Measurements from ENCODE around the gene ZFP91.

DNA sequence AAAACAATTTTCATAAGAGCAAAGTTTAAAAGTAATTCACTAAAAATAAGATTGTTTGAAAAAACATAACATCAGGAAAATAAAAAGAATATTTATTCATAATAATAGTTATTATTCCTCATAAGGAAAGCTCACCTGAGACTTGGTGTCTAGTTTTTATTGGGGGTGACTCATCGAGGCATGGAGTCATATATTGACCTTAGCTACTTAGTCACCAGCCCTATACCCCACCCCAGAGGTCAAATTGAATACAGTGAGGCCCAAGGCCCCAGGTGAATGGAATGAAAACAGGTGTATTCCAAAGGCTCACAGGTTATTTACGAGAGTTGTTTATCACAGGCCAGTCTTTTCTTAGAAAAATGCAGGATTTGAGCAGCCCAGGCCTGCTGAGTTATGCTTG is 80.5 kb downstream of the ZFP91 start:
- TF ChIP-seq MAZ (IDR thresholded peaks at IDR 0.05; ENCODE audit: borderline replicate concordance, low read depth, low read length) (no peak), MXI1 (IDR thresholded peaks at IDR 0.05; ENCODE audit: borderline replicate concordance, low read depth, low read length) (no peak), POLR2A (IDR thresholded peaks at IDR 0.05; ENCODE audit: low read depth, low read length) (no peak), RAD21 (IDR thresholded peaks at IDR 0.05; ENCODE audit: low read length) (no peak)
- TF ChIP-seq, protein P1, sequence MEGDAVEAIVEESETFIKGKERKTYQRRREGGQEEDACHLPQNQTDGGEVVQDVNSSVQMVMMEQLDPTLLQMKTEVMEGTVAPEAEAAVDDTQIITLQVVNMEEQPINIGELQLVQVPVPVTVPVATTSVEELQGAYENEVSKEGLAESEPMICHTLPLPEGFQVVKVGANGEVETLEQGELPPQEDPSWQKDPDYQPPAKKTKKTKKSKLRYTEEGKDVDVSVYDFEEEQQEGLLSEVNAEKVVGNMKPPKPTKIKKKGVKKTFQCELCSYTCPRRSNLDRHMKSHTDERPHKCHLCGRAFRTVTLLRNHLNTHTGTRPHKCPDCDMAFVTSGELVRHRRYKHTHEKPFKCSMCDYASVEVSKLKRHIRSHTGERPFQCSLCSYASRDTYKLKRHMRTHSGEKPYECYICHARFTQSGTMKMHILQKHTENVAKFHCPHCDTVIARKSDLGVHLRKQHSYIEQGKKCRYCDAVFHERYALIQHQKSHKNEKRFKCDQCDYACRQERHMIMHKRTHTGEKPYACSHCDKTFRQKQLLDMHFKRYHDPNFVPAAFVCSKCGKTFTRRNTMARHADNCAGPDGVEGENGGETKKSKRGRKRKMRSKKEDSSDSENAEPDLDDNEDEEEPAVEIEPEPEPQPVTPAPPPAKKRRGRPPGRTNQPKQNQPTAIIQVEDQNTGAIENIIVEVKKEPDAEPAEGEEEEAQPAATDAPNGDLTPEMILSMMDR (conservative IDR thresholded peaks at IDR 0.05; ENCODE audit: low read depth, low read length), result no peak
